Measurements from ENCODE around the gene GIGYF2.
"Not testable (repeated sequence)": the region's sequence is repeated elsewhere in the genome, so short reads cannot be mapped to it uniquely, and the experiment has no call there.

The GIGYF2 gene

DNA sequence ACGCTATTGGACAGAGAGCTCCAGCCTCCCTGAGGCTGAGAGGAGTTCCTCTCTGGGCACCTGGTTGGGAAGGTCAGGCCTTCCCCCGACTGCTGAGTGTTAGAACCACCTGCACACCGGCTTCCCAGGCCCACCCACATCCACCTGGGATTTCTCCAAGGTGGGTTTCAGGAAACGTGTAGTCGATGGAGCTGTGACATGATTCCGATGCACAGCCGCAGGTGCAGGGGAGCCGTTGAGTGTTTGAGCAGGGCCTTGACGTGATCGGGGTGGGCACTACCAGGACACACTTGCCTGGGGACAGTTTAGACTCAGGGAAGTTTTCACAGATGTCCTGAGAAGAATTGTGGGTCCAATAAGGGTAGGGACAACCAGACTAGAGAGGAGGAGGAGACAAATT is 21.8 kb upstream of the GIGYF2 start:
- DNase-seq (ENCODE audit: low read depth): no peak
- H3K4me3 ChIP-seq (ENCODE audit: low read length): no peak overlapping the region
- TF ChIP-seq, protein P1, sequence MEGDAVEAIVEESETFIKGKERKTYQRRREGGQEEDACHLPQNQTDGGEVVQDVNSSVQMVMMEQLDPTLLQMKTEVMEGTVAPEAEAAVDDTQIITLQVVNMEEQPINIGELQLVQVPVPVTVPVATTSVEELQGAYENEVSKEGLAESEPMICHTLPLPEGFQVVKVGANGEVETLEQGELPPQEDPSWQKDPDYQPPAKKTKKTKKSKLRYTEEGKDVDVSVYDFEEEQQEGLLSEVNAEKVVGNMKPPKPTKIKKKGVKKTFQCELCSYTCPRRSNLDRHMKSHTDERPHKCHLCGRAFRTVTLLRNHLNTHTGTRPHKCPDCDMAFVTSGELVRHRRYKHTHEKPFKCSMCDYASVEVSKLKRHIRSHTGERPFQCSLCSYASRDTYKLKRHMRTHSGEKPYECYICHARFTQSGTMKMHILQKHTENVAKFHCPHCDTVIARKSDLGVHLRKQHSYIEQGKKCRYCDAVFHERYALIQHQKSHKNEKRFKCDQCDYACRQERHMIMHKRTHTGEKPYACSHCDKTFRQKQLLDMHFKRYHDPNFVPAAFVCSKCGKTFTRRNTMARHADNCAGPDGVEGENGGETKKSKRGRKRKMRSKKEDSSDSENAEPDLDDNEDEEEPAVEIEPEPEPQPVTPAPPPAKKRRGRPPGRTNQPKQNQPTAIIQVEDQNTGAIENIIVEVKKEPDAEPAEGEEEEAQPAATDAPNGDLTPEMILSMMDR (IDR thresholded peaks at IDR 0.05; ENCODE audit: insufficient read depth, low read depth, low read length, missing control alignments): no peak

DNA sequence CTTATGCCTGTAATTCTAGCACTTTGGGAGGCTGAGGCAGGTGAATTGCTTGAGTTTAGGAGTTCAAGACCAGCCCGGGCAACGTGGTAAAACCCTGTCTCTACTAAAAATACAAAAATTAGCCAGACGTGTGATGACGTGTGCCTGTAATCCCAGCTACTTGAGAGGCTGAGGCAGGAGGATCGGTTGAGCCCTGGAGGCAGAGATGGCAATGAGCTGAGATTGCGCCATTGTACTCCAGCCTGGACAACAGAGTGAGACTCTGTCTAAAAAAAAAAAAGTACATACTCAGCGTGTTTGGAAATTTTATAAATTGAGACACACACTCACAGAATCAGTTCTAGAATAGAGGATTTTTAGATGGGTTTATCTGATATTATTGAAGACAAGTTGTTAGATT is 17.1 kb upstream of the GIGYF2 start:
- TF ChIP-seq, protein P1 (IDR thresholded peaks at IDR 0.05; ENCODE audit: insufficient read depth, low read depth, low read length, missing control alignments): no peak
- H3K4me3 ChIP-seq (ENCODE audit: low read length): no peak overlapping the region
- no peak for DNase-seq (ENCODE audit: low read depth)

DNA sequence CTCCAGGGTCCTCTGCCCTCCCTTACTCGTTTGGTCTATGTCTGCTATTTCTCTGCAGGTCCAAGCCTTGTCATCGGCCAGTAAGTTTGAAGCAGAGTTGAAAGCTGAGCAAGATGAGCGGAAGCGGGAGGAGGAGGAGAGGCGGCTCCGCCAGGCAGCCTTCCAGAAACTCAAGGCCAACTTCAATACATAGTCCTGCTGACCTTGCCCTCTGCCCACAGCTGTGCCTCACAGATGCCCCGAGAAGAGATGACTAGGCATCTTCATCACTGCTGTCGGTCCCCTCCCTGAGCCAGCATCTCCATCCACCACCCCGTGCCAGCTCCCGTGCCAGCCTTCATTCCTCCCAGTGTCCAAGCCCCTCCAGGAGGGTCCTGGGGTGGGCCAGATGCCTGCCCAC is 15.6 kb upstream of the GIGYF2 start:
- TF ChIP-seq, protein P1 (IDR thresholded peaks at IDR 0.05; ENCODE audit: insufficient read depth, low read depth, low read length, missing control alignments): no peak
- no peak for DNase-seq (ENCODE audit: low read depth)
- H3K4me3 ChIP-seq (ENCODE audit: low read length): no peak overlapping the region

DNA sequence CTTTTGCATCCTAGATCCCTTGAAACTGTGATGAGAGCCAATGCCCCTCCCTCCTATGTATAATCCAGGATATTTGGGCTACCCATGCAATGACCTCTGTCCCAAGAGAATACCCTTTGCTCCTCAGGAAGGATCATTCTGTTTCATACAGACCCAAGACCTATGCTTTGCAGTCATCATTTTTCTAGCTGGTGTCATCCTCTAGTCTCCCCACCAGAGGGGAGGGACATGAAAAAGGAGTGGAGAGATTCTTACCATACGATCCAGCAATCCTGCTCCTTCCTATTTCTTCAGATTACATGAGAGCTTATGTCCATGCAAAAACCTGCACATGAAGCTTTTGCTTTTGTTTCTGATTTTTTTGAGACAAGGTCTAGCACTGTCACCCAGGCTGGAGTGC is 13.8 kb upstream of the GIGYF2 start:
- H3K4me3 ChIP-seq (ENCODE audit: low read length): no peak overlapping the region
- DNase-seq (ENCODE audit: low read depth): no peak
- TF ChIP-seq, protein P1 (IDR thresholded peaks at IDR 0.05; ENCODE audit: insufficient read depth, low read depth, low read length, missing control alignments): no peak

DNA sequence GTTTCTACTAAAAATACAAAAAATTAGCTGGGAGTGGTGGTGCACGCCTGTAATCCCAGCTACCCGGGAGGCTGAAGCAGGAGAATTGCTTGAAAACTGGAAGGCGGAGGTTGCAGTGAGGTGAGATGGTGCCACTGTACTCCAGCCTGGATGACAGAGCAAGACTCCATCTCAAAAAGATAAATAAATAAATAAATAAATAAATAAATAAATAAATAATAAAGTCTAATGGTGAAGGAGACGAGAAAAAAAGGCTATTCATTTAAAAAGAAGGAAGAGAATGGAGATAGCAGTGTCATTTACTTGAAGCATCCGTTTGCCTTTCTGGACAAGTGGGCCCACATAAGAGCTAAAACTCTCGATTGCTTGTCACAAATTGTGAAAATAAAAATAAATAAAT is 11.7 kb upstream of the GIGYF2 start:
- not testable (repeated sequence) for DNase-seq (ENCODE audit: low read depth); H3K4me3 ChIP-seq (ENCODE audit: low read length)

DNA sequence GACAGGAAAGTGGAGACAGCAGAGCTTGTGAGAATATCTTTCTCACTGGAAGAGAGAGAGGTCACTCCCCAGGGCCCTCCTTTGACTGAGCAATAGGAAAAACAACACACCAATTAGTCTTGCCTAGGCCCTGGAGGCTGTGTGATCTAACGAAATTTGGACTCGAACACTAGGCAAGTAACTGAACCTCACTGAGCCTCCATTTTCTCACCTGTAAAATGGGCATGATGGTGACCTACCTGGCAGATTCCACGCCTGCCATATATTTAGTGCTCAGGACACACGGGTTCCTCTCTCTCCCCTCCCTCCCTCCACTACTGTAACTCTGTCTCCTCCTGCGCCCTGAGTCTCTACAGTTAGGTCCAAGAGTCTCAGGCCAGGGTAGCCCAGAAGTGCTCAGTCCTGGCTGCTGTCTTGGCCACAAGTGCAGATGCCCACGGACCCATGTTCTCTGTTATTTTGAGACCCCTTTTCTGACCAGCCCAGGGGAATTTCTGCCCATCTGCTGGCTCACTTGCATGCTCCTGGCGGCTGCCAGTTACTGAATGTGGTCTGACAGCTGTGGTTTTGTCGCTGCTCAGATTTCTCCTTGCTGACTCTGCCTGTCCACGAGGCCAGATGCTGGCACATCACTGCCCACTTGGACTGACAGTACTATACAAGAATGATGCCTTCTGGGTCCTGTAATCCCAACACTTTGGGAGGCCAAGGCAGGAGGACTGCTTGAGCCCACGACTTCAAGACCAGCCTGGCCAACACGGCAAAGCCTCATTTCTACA is 9.6 kb upstream of the GIGYF2 start:
- TF ChIP-seq, protein P1 (IDR thresholded peaks at IDR 0.05; ENCODE audit: insufficient read depth, low read depth, low read length, missing control alignments): no peak
- H3K4me3 ChIP-seq (ENCODE audit: low read length): no peak overlapping the region
- DNase-seq (ENCODE audit: low read depth): no peak

DNA sequence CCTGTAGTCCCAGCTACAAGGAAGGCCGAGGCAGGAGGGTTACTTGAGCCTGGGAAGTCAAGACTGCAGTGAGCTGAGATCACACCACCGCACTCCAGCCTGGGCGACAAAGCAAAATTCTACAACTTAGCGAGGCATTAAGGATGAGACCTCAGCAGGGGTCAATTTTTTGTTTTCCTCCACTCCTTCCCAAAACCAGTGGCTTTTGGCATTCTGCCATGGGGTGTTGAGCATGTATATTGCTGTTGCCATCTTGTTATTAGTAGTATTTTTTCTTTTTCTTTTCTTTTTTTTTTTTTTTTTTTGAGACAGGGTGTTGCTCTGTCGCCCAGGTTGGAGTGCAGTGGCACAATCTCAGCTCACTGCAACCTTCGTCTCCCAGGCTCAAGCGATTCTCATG is 8.9 kb upstream of the GIGYF2 start:
- TF ChIP-seq, protein P1 (IDR thresholded peaks at IDR 0.05; ENCODE audit: insufficient read depth, low read depth, low read length, missing control alignments): no peak
- no peak for DNase-seq (ENCODE audit: low read depth)
- H3K4me3 ChIP-seq (ENCODE audit: low read length): no peak overlapping the region

Measured in epithelial cell of esophagus (primary cell).